GM19239 (cell line): ENCODE data around the gene AGAP3.
A peak's percentile ranks its signal among the peaks of the same experiment; 100 is the strongest.
"Not testable (repeated sequence)": the region's sequence is repeated elsewhere in the genome, so short reads cannot be mapped to it uniquely, and the experiment has no call there.

Experiments
- DNase-seq: peaks from one replicate; pipeline ENCODE4 v3.0.0; 2011; ENCODE audit warnings: low spot score; ENCODE audit not compliant: insufficient read length
- FAIRE-seq: peaks from 2 replicates; lab custom pipeline; 2011; peaks lifted over from hg19 to GRCh38; lab: Jason Lieb, UNC

The AGAP3 gene

DNA sequence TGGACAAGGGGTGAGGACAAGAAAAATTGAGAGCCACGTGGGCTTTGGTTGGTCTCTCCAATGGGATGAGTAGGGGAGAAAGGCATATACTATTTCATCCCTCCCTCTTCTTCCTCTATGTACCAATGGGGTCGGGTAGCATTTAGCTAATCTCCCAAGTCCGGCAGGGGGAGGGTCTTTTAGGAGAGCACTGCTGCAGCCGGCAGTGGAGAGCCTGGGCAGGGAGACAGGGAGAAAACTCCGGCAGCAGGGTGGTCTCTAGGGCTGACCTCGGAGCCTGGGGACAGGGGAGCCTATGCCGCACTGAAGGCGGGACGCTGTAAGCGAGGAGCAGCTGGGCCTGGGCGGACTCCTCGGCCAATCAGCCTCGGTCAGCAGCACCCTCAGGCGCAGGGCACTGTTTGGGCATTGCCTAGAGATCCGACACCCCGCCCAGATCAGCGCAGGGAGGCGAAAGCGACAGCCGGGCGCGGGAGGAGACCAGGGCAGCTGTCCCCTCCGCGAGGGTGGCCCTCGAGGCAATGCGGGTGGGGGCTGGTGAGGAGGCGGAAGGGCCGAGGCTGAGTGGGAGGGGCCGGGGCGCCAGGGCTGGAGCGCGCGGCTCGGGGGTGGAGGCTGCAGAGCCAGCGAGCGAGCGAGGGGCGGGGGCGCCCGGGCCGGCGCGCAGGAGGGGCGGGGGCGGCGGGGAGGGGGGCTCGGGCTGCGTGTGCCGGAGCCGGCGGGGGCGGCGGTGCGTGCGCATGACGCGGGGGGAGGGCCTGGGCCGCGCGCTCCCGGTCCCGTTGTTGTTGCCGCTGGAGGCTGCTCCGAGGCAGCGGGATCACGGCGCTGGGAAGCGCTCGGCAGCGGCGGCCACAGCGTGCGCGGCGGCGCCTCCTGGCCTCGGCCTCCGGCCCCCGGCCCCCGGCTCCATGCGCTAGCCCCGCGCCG, at the start of gene AGAP3:
Gene AGAP3, plus strand, starts transcription at position 785 of the 930 bp plus-strand sequence. CDS start 267 bp downstream, outside the sequence.
- FAIRE-seq, result peak; percentile 53
- DNase-seq, result peak; percentile 94

- DNase-seq (no peak), FAIRE-seq (no peak)
These were observed 47.1 kb upstream of the AGAP3 start for GRCh38 chr7:151038951-151039849.

DNA sequence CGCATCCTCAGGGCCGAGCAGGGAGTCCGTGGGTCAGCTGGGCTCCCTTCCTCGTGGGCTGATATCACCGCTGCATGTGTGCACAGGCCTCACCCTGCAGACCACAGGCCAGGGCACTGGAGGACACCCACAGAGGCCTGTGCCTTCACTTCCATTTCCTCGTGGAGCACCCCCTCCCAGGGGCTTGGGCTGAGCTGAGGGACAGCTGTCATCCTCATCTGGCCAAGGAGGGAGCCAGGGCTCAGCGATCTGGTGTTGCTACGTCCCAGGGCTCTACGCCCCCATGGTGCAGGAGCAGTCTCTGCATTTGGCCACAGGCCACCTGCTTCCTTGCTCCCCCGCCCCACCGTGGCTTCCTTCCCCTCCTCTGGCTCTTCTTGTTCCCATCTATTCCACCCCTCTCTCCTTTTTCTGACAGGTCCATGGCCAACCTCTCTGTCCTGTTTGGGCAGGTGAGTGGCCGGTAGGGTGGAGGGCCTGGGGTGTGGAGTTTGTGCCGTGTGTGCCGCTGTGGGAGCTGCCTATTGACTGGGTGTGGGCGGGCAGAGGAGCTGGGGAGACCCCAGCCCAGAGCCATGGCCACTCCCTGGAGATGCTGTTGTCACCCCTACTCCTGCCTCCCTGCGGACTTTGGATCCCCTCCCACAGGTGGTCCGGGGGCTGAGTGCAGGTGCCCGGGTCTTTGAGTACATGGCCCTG, 46.3 kb upstream of the AGAP3 start:
- DNase-seq, result no peak
- FAIRE-seq, result no peak

DNA sequence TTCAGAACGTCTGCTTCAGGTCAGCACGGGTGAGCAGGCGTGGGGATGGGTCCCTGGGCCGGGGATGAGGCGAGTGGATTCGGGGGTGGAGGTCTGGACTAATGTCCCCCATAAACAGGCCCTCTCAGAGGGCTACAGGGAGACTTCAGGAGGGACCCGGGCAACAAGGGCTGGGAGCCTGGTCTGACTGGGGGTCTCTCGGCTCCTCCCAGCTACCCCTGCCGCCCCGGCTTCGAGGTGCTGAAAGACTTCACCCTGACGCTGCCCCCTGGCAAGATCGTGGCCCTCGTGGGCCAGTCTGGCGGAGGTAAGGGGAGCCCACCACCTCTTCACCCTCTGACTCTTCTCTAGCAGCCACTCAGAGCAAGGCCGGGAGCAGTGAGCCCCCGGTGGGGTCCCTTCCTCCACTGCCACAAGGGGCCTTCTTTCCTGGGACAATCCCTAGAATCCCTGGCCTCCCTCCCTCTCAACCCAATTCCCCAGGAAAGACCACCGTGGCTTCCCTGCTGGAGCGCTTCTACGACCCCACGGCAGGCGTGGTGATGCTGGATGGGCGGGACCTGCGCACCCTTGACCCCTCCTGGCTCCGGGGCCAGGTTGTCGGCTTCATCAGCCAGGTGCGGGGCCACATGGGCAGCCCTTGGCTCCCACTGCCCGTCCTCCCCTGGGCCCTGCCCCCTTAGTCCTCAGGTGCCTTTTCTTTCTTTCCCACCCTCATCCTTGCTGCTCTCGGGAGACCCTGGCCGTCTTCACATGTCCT, 45.5 kb upstream of the AGAP3 start:
- no peak for DNase-seq
- no peak for FAIRE-seq

DNA sequence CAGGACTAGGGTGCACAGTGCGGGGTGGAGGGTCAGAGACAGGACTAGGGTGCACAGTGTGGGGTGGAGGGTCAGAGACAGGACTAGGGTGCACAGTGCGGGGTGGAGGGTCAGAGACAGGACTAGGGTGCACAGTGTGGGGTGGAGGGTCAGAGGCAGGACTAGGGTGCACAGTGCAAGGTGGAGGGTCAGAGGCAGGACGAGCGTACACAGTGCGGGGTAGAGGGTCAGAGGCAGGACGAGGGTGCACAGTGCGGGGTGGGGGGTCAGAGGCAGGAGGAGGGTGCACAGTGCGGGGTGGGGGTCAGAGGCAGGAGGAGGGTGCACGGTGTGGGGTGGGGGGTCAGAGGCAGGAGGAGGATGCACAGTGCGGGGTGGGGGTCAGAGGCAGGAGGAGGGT, 42.8 kb upstream of the AGAP3 start:
- not testable (repeated sequence) for FAIRE-seq

GRCh38 chr7:151043959-151044358, 42.3 kb upstream of the AGAP3 start:
- FAIRE-seq (no peak), DNase-seq (no peak)

More for the DNA sequence above, 42.8 kb upstream of the AGAP3 start:
- DNase-seq, result not testable (repeated sequence)

DNA sequence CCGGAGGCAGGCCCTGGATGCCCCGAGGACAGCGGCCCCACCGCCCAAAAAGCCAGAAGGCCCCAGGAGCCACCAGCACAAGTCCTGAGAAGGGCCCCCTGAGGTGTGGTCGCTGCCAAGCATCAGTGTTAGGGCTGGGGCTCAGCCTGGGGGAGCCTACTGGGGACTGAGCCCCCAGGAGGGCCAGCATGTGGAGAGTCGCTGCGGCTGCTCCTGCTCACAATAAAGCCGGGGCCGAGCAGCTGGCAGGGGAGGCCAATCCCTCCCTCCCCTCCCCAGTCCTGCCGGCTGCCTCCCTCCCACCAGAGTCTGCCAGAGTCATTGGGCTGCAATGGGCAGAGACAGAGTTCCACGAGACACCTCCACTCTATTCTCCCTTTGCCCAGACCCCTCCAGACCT, 41.0 kb upstream of the AGAP3 start:
- DNase-seq (no peak), FAIRE-seq (no peak)

DNA sequence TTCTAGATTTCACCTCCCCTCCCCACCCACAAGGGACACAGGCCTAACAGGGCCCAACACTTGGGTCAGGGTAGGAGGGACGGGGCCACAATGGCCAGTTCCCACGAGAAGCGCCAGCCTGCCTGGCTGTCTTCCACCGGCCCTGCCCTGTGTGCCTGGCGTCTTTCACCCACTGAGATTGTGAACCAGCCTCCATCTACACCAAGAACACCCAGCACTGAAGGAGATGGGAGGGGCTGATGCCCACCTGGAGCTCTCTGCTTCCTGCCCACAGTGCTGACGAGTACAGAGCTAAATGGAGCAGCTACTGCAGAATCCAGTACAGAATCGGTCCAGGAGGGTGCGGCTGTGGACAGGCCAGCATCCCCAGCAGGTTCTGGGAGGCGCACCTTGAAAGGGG, 40.3 kb upstream of the AGAP3 start:
- FAIRE-seq, result no peak
- no peak for DNase-seq

DNA sequence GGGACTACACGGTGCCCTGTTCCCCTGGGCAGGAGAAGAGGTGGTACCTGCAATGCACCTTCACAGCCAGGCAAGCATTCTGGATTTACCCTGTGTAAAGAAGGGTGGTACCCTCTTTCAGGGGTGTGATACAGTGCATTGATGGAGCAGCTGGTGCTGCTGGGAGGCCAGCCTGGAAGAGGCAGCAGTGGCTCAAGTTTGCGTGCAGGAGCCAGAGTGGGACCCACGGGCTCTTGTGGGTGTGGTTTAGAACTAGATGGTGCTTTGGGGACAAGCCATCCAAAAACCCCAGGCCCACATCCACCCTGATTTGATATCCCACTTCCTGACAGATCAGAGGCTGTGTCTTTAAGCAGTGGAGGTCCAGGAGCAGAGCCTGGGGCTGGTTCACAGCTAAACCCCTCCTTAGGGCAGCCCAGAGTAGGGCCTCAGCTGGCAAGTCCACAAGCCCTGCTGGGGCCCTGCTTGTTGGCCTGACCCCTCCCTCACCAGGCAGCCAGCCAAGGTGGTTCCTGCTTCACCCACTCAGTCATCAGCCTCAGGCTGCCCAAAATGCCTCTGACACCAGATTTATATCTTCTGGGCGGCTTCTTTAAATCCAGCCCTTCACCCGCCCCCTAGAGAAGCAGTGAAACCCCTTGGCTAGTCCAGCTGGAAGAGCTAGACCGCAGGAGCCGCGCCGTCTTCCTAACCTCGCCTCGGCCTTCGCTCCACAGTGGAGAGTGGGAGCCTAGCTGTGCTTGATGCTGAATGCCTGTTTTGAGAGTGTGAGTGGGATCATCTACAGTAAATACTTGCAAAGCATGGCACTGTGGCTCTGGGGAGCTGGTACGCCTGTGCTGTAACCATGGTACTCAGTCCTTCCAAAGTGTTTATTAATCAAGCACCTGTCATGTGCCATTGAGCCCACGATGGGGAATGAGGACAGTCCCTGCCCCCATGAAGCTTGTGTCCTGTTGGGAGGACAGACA, 39.4 kb upstream of the AGAP3 start:
- DNase-seq, result no peak

DNA sequence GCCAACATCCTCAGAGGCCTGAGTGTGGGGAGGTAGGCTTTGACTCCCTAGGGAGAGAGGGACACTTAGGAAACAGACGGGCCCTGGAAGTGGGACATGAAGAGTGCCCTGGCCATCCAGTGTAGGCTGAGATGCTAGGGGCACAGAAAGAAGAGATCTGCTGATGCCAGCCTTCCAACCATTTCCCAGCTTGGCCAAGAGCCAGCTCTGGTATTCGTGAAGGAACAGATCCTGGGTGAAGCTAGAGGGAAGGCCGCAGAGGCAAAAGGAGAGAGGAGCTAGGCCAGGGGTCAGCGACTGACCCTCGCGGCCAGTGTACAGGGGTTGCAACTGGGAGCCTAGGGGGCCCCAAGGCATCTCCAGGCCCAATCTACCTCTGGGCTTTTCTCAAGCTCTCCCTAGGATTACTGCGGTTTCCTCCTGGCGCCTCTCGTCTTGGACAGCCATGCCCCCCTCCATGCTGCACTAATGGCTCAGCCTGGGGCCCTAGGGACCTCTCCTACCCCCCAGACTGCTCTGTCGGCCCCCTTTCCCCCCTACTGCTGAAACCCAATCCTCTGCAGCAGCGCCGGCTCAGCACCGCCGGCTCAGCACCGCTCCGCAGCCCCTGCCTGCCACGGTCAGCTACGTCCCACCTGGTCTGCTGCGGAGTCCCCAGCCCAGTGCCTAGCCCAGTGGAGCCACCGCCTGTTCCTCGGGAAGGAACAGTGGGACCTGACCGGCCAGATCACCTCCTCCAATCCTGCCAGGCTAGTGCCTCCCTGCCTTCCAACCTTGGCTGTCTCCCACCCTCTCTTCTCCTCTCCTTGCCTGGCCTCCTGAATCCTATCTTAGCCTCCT, 38.1 kb upstream of the AGAP3 start, which contains the start of gene ASIC3:
Gene ASIC3, plus strand, starts transcription at position 556 of the 840 bp plus-strand sequence. CDS start 355 bp downstream, outside the sequence.
- no peak for DNase-seq
- FAIRE-seq, result no peak

More for the DNA sequence above, 39.4 kb upstream of the AGAP3 start:
- no peak for FAIRE-seq

DNA sequence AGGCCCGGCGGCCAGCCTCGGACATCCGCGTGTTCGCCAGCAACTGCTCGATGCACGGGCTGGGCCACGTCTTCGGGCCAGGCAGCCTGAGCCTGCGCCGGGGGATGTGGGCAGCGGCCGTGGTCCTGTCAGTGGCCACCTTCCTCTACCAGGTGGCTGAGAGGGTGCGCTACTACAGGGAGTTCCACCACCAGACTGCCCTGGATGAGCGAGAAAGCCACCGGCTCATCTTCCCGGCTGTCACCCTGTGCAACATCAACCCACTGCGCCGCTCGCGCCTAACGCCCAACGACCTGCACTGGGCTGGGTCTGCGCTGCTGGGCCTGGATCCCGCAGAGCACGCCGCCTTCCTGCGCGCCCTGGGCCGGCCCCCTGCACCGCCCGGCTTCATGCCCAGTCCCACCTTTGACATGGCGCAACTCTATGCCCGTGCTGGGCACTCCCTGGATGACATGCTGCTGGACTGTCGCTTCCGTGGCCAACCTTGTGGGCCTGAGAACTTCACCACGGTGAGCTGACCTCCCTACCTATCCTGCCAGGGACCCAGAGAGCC, 37.3 kb upstream of the AGAP3 start:
- no peak for DNase-seq
- no peak for FAIRE-seq

GRCh38 chr7:151051108-151051507, 35.2 kb upstream of the AGAP3 start:
- FAIRE-seq, result no peak
- DNase-seq, result no peak

DNA sequence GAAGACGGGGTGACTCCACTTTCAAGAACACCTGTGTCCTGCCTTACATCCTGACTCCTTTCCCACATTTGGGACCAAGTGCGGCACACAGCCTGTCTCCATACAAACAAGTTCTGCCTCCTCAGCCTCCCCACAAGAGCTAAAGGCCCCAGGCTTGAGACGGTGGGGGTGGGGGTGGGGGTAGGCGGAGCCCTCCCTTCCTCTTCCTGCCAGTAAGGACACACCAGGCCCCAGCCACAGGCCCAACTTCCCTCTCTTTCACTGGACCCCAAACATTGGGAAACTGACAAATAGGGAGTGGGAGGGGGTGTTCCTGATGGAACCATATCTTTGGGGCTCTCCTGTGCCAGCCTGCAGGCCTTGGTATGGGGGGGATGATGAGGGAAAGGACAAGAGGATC, 33.2 kb upstream of the AGAP3 start:
- DNase-seq (no peak), FAIRE-seq (no peak)

DNA sequence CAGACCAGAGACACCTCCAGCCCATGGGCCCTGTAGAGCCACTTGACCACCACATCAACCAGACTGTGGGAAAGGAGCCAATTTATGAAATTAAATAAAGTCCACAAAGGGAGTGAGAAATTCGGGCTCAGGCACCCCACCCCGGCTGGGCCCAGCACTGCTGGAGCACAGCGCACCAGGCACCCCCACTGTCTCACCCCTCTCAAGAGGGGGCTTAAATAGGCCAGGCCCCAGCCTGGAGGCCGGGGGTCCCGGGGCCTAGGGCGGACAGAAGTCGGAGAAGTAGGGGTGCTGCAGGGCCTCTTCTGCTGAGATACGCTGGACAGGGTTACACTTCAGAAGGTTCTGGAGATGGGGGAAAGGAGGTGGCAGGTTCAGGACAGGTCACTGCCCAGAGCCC, 32.5 kb upstream of the AGAP3 start:
- DNase-seq, result no peak
- FAIRE-seq, result no peak

GRCh38 chr7:151056283-151056665, 30.0 kb upstream of the AGAP3 start:
- no peak for FAIRE-seq

DNA sequence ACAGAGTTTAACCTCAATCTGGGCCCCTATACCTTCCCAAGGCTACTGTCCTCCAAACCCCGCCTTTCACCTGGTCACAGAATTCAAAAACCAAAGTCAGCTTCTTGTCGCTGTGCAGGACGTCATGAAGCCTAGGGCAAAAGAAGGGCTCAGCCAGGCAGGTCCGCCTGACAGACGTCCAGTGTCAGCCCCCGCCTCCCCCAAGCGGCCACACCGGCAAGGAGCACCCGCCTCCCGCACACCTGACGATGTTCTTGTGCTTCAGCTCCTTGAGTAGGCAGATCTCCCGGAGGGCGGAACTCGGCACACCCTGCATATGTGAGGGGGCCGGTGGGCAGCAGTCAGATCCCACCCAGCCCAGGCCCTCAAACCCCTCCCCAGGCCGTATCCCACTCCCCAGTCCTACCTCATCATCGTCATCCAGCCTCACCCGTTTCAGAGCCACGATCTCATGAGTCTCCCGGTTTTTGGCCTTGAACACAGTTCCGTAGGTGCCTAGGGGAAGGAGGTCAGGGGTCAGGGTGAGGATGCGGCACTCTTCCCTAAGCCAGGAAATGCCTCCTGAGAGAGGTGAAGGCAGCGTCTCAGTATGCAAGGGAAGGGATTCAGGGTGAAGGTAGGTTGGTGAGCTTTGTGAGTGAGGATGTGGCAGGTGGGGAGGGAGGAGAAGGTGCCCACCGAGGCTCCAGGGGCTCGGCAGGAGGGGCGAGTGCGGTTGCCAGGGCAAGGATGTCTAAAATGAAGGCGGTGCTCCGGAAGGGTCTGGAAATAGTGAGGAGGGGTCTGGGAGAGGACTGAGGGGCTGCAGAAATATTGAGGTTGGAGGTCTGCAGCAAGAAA, 29.4 kb upstream of the AGAP3 start:
- FAIRE-seq (no peak), DNase-seq (no peak)

More at GRCh38 chr7:151056283-151056665, 30.0 kb upstream of the AGAP3 start:
- no peak for DNase-seq
